Astrocyte (in vitro differentiated cells and primary cell): ENCODE results near the gene ATP6V0D1. TPM values are rescaled to one million over a fixed set of nuclear protein-coding genes. Genes with fewer than 3 reads are reported as not detected.

Experiments
- DNase-seq: peaks from one replicate; pipeline ENCODE4 v3.0.0-alpha.2; 2010; ENCODE audit warnings: low read depth
- FAIRE-seq: peaks from 2 replicates; lab custom pipeline; 2011; peaks lifted over from hg19 to GRCh38; lab: Jason Lieb, UNC
- H2AFZ ChIP-seq: 2 replicates; pipeline ENCODE4 v1.6.0; 2012; ENCODE audit warnings: low read depth, low read length, inconsistent platforms
- H3K27ac ChIP-seq: 2 replicates; pipeline ENCODE4 v1.5.1; 2011; ENCODE audit warnings: low read depth, low read length, inconsistent platforms
- H3K27me3 ChIP-seq: 2 replicates; pipeline ENCODE4 v1.6.0; 2011; ENCODE audit warnings: low read length, inconsistent platforms; ENCODE audit not compliant: insufficient read depth
- H3K36me3 ChIP-seq: 2 replicates; pipeline ENCODE4 v1.5.1; 2011; ENCODE audit warnings: low read length, inconsistent platforms; ENCODE audit not compliant: insufficient read depth
- H3K4me1 ChIP-seq: 2 replicates; pipeline ENCODE4 v1.5.1; 2011; ENCODE audit warnings: low read length, inconsistent platforms; ENCODE audit not compliant: insufficient read depth
- H3K4me2 ChIP-seq: 2 replicates; pipeline ENCODE4 v1.6.0; 2012; ENCODE audit warnings: low read length, inconsistent platforms
- H3K4me3 ChIP-seq: 2 replicates; pipeline ENCODE4 v1.5.1; 2011; ENCODE audit warnings: low read depth, mild to moderate bottlenecking, low read length, inconsistent platforms; ENCODE audit not compliant: insufficient read depth
- H3K79me2 ChIP-seq: 2 replicates; pipeline ENCODE4 v1.6.0; 2012; ENCODE audit warnings: mild to moderate bottlenecking, low read length, inconsistent platforms; ENCODE audit not compliant: insufficient read depth
- H3K9ac ChIP-seq: 2 replicates; pipeline ENCODE4 v1.6.0; 2012; ENCODE audit warnings: mild to moderate bottlenecking, low read length, inconsistent platforms
- H3K9me3 ChIP-seq: 2 replicates; pipeline ENCODE4 v1.5.1; 2012; ENCODE audit warnings: low read depth, mild to moderate bottlenecking, low read length, inconsistent platforms; ENCODE audit not compliant: insufficient read depth
- H4K20me1 ChIP-seq: 2 replicates; pipeline ENCODE4 v1.6.0; 2012; ENCODE audit warnings: low read length, inconsistent platforms; ENCODE audit not compliant: insufficient read depth
- H3K27ac Mint-ChIP-seq: one replicate; pipeline ENCODE4 v1.8.0; 2021; ENCODE audit warnings: mild to moderate bottlenecking, mixed read lengths; ENCODE audit not compliant: unreplicated experiment
- H3K27me3 Mint-ChIP-seq: one replicate; pipeline ENCODE4 v1.8.0; 2021; ENCODE audit warnings: low read depth, mixed read lengths; ENCODE audit not compliant: unreplicated experiment
- H3K36me3 Mint-ChIP-seq: one replicate; pipeline ENCODE4 v1.8.0; 2021; ENCODE audit warnings: low read depth, mixed read lengths; ENCODE audit not compliant: unreplicated experiment
- H3K4me1 Mint-ChIP-seq: one replicate; pipeline ENCODE4 v1.8.0; 2021; ENCODE audit warnings: low read depth, mixed read lengths; ENCODE audit not compliant: unreplicated experiment
- H3K4me3 Mint-ChIP-seq: one replicate; pipeline ENCODE4 v1.8.0; 2021; ENCODE audit warnings: mild to moderate bottlenecking, moderate library complexity, mixed read lengths; ENCODE audit not compliant: unreplicated experiment
- H3K9me3 Mint-ChIP-seq: one replicate; pipeline ENCODE4 v1.8.0; 2021; ENCODE audit warnings: mild to moderate bottlenecking, mixed read lengths; ENCODE audit not compliant: unreplicated experiment
- CTCF ChIP-seq: IDR thresholded peaks from 2 replicates; pipeline ENCODE4 v1.5.1; 2011; ENCODE audit warnings: low read depth, mild to moderate bottlenecking, inconsistent platforms, low read length, moderate library complexity; ENCODE audit not compliant: insufficient read depth
- EZH2 ChIP-seq: IDR thresholded peaks from 2 replicates; pipeline ENCODE4 v1.6.1; 2012; ENCODE audit warnings: mild to moderate bottlenecking, low read length, inconsistent platforms; ENCODE audit not compliant: insufficient read depth
- total RNA-seq: library from RNA; stranded (reverse); gene quantifications from 2 replicates; pipeline ENCODE4 v1.2.1, GENCODE V29; 2021

Gene ATP6V0D1
- total RNA-seq, 1 donor from 2014 or later = 114 TPM

DNA sequence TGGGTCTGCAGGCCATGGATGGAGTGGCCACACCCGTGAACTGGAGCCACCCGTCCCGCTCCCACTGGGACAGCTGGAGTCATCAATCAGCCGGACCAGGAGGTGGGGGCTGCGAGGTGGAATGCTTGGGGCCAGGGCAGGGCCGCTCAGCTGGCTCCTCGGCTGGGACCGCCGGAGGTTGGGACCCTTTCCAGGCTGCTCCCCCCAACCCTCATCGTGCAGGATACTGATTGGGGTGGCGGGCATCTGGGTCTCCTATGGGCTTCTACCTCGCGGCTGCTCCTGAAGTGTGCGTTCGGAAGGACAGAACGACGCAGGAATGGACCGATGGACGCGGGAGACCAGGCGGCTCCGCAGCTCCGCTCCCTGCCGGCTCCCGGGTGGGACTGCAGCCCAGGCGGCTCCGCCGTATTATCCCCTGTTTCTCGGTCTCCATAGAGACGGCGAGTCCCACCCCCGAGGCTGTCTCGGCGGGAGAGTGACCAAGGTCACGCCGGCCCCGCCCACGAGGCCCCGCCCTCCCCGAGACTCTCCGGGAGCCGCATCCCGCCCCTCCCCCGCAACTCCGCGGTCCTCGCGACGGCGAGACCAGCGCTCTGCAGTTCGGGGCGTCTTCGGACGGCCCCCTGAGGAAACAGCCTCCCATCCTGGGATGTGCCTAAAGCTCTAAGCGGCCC, 87.7 kb downstream of the ATP6V0D1 start, which contains the start of gene TPPP3:
Gene TPPP3 (minus strand): TSS at position 388 of the 677 bp plus-strand sequence. CDS start 2,387 bp downstream, outside the sequence.
- FAIRE-seq (no peak), DNase-seq (peak; percentile 49)
- Histone ChIP-seq H3K27ac (no peak within 1 kb of the TSS), H3K36me3 (no peaks in the 10 kb centered on the region), H4K20me1 (no peaks in the 10 kb centered on the region), H3K9me3 (no peaks in the 10 kb centered on the region), H3K4me1 (peaks cover 23% of the 10 kb centered on the region), H3K27me3 (peaks cover 3% of the 10 kb centered on the region), H3K4me2 (peak within 1 kb of the TSS; percentile 82), H3K79me2 (no peaks in the 10 kb centered on the region), H3K4me3 (peak within 1 kb of the TSS; percentile 41), H2AFZ (peak within 1 kb of the TSS; percentile 49), H3K9ac (peak within 1 kb of the TSS; percentile 75)
- no peak for TF ChIP-seq EZH2
- TF ChIP-seq CTCF = peak; percentile 28
- Mint-ChIP-seq H3K36me3 (peaks cover 2% of the 10 kb centered on the region), H3K4me1 (no peaks in the 10 kb centered on the region), H3K27me3 (peaks cover 52% of the 10 kb centered on the region), H3K9me3 (peaks cover 2% of the 10 kb centered on the region), H3K4me3 (peak within 1 kb of the TSS; percentile 34), H3K27ac (no peak within 1 kb of the TSS)

DNA sequence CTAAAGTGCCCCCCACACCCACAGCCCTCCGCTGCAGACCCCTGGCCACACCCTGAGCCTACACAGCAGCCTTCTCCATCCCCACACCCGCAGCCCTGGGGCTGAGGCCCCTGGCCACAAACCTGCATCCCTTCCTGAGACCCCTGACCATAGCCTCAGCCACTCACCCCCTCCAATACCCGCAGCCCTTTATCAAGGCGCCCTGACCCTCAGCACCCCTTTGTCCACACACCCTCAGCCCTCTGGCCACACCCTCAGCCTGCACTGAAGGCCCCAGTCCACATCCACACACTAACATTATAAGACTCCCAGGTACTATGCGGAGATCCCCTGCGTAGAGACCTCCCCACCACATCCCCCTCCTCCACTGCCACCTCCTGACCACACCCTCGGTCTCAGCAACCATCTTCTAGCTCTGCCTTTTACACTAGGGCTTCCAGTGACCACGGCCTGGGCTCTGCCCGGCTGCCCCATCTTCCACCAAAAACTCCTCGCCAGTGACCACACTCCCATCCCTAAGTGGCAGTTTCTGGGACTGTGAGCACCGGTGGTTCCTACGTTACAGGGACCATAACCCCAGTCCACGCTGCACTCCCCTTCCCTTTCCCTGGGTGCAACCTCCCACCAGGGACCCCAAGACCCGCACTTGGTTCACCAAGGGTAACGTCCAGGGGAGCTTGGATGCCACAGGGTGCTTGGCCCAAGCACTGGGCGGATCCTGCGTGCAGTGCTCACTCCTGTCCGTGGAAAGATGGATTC, 88.5 kb downstream of the ATP6V0D1 start:
- Histone ChIP-seq H3K4me2 (peak overlapping the region; percentile 82), H3K4me1 (peaks cover 23% of the 10 kb centered on the region), H3K27ac (no peak overlapping the region), H2AFZ (peak overlapping the region; percentile 49), H4K20me1 (no peaks in the 10 kb centered on the region), H3K36me3 (no peaks in the 10 kb centered on the region), H3K79me2 (no peaks in the 10 kb centered on the region), H3K27me3 (peaks cover 3% of the 10 kb centered on the region), H3K9me3 (no peaks in the 10 kb centered on the region), H3K4me3 (peak overlapping the region; percentile 41), H3K9ac (peak overlapping the region; percentile 67)
- peaks cover 59% of the 10 kb centered on the region for H3K27me3 Mint-ChIP-seq
- H3K27ac Mint-ChIP-seq = no peak overlapping the region
- TF ChIP-seq CTCF = no peak
- no peak for TF ChIP-seq EZH2
- no peak for DNase-seq
- no peaks in the 10 kb centered on the region for H3K4me1 Mint-ChIP-seq
- FAIRE-seq = no peak
- H3K4me3 Mint-ChIP-seq = peak overlapping the region; percentile 34
- H3K36me3 Mint-ChIP-seq = peaks cover 2% of the 10 kb centered on the region
- H3K9me3 Mint-ChIP-seq = peaks cover 2% of the 10 kb centered on the region
